Endothelial cell of umbilical vein (primary cell): ENCODE data around the gene MYCBP2. TPM values are rescaled to one million over a fixed set of nuclear protein-coding genes. Genes with fewer than 3 reads are reported as not detected.

Experiments used
- BruUV-seq: library from RNA; stranded (reverse); fragments of 400-500 nt; replicated peaks from 2 replicates; lab custom pipeline; 2021; lab: Mats Ljungman, UMichigan
- CTCF ChIA-PET: fragments of 300-600, 350-600 bp; sonication (Branson Sonifier 250); formaldehyde crosslinking; loops from one replicate; lab custom pipeline; 2021; ENCODE audit warnings: antibody characterized with exemption, inconsistent platforms; lab: Charles Lee
- POLR2A ChIA-PET: fragments of 300-600, 350-600 bp; sonication (Branson Sonifier 250); formaldehyde crosslinking; loops from one replicate; lab custom pipeline; 2021; ENCODE audit warnings: antibody characterized with exemption, inconsistent platforms; lab: Charles Lee
- DNase-seq: peaks from one replicate; pipeline ENCODE4 v3.0.0-alpha.2; 2011; ENCODE audit warnings: low read depth, low spot score
- FAIRE-seq: peaks from 2 replicates; lab custom pipeline; 2011; peaks lifted over from hg19 to GRCh38; lab: Jason Lieb, UNC
- H2AFZ ChIP-seq: 2 replicates; pipeline ENCODE4 v1.6.0; 2012; ENCODE audit warnings: low read depth, low read length, control low read depth, inconsistent platforms
- H3K27ac ChIP-seq: 2 replicates; pipeline ENCODE4 v1.5.1; 2011; ENCODE audit warnings: low read depth, mild to moderate bottlenecking, control low read depth, low read length, moderate library complexity; ENCODE audit not compliant: insufficient read depth
- H3K27me3 ChIP-seq, 2 experiments: 2 replicates each; pipeline versions ENCODE4 v1.6.0 to v1.6.1; 2011; ENCODE audit warnings: low read length in 2 of 2, mixed read lengths in 1 of 2; ENCODE audit not compliant: control insufficient read depth in 2 of 2, insufficient read depth in 2 of 2
- H3K36me3 ChIP-seq, 2 experiments: 2 replicates in 1 of 2; 3 replicates in 1 of 2; pipeline ENCODE4 v1.5.1; 2011; ENCODE audit warnings: low read length in 2 of 2, mild to moderate bottlenecking in 1 of 2, moderate library complexity in 1 of 2; ENCODE audit not compliant: control insufficient read depth in 2 of 2, insufficient read depth in 2 of 2; ENCODE audit errors: extremely low read depth in 1 of 2
- H3K4me1 ChIP-seq: 3 replicates; pipeline ENCODE4 v1.5.1; 2011; ENCODE audit warnings: mild to moderate bottlenecking, low read length; ENCODE audit not compliant: control insufficient read depth, insufficient read depth; ENCODE audit errors: extremely low read depth
- H3K4me2 ChIP-seq: 2 replicates; pipeline ENCODE4 v1.6.1; 2011; ENCODE audit warnings: low read length, control low read depth, mixed read lengths; ENCODE audit not compliant: insufficient read depth
- H3K4me3 ChIP-seq, 3 experiments: fragments of 200-600 bp in 1 of 3; sonication (generic), shearing (Covaris generic) in 1 of 3; replicated peaks in 1 of 3; 2 replicates each; pipeline ENCODE4 v1.5.1; 2011 to 2016; ENCODE audit warnings: control low read depth in 3 of 3, low read length in 3 of 3, mild to moderate bottlenecking in 2 of 3, inconsistent platforms in 1 of 3, low read depth in 1 of 3, moderate library complexity in 1 of 3; ENCODE audit not compliant: insufficient read depth in 1 of 3
- H3K79me2 ChIP-seq: 2 replicates; pipeline ENCODE4 v1.6.0; 2012; ENCODE audit warnings: low read length, inconsistent platforms; ENCODE audit not compliant: control insufficient read depth, insufficient read depth
- H3K9ac ChIP-seq: replicated peaks from 2 replicates; pipeline ENCODE3; 2011; ENCODE audit warnings: low read length, control low read depth; ENCODE audit not compliant: insufficient read depth; ENCODE audit errors: extremely low read depth
- H3K9me1 ChIP-seq: replicated peaks from 3 replicates; pipeline ENCODE4 v1.6.0; 2011; ENCODE audit warnings: mild to moderate bottlenecking, low read length; ENCODE audit not compliant: control insufficient read depth, insufficient read depth; ENCODE audit errors: extremely low read depth
- H3K9me3 ChIP-seq: replicated peaks from 2 replicates; pipeline ENCODE4 v1.5.1; 2012; ENCODE audit warnings: low read length, inconsistent platforms; ENCODE audit not compliant: control insufficient read depth, insufficient read depth
- H4K20me1 ChIP-seq: replicated peaks from 2 replicates; pipeline ENCODE3; 2011; ENCODE audit warnings: mild to moderate bottlenecking, low read length; ENCODE audit not compliant: control insufficient read depth, insufficient read depth; ENCODE audit errors: extremely low read depth
- CTCF ChIP-seq, 2 donors: IDR thresholded peaks; 1 replicate in 1 of 2; 2 replicates in 1 of 2; pipeline ENCODE4 v1.5.1; 2011; ENCODE audit warnings: low read length in 2 of 2, mild to moderate bottlenecking in 2 of 2, moderate library complexity in 2 of 2, control low read depth in 1 of 2, inconsistent platforms in 1 of 2, low read depth in 1 of 2; ENCODE audit not compliant: insufficient read depth in 1 of 2; ENCODE audit errors: extremely low read depth in 1 of 2
- EZH2 ChIP-seq: IDR thresholded peaks from 2 replicates; pipeline ENCODE4 v1.6.1; 2012; ENCODE audit warnings: borderline replicate concordance, low read depth, mild to moderate bottlenecking, moderate library complexity, low read length, inconsistent platforms; ENCODE audit not compliant: severe bottlenecking
- FOS ChIP-seq: IDR thresholded peaks from 2 replicates; pipeline ENCODE4 v1.6.1; 2011; ENCODE audit warnings: mild to moderate bottlenecking, low read length, moderate library complexity, borderline replicate concordance; ENCODE audit not compliant: insufficient read depth
- GATA2 ChIP-seq: IDR thresholded peaks from 2 replicates; pipeline ENCODE4 v1.7.0; 2011; ENCODE audit warnings: low read depth, mild to moderate bottlenecking, moderate library complexity, mixed read lengths, low read length; ENCODE audit not compliant: insufficient read length, insufficient read depth
- JUN ChIP-seq: IDR thresholded peaks from 2 replicates; pipeline ENCODE4 v1.6.1; 2011; ENCODE audit warnings: borderline replicate concordance, low read depth; ENCODE audit not compliant: insufficient read length, insufficient read depth
- MAX ChIP-seq: IDR thresholded peaks from 2 replicates; pipeline ENCODE4 v1.6.1; 2011; ENCODE audit not compliant: insufficient read depth, insufficient read length
- MYC ChIP-seq: IDR thresholded peaks from one replicate; pipeline ENCODE4 v1.6.1; 2011; ENCODE audit warnings: mild to moderate bottlenecking, low read depth, low read length
- POLR2A ChIP-seq: IDR thresholded peaks from 2 replicates; pipeline ENCODE4 v1.6.1; 2012; ENCODE audit warnings: low read depth, mild to moderate bottlenecking, control low read depth, low read length
- POLR2AphosphoS5 ChIP-seq: IDR thresholded peaks from 2 replicates; pipeline ENCODE4 v1.6.1; 2012; ENCODE audit warnings: low read depth, mild to moderate bottlenecking, control low read depth, low read length, moderate library complexity; ENCODE audit not compliant: insufficient read depth
- dilution Hi-C: fragments of 300-500 bp; cut with MboI; formaldehyde crosslinking; loops from one replicate; pipeline ENCODE4 v1.15.0; 2019; ENCODE audit warnings: low sequenced_read_pairs; ENCODE audit not compliant: extremely low pct_ligation_motif_present
- intact Hi-C: fragments of 100-400 bp; cut with micrococcal nuclease; formaldehyde crosslinking; loops from one replicate; pipeline ENCODE4 v1.10.0; 2022
- polyA plus RNA-seq, 4 experiments: library from polyadenylated mRNA; depleted of rRNA in 3 of 4; stranded (reverse) in 3 of 4; unstranded in 1 of 4; fragments of >200 nt; gene quantifications; 2 replicates each; pipeline versions ENCODE4 v1.2.1 to v1.2.3, GENCODE V29; 2011 to 2012; ENCODE audit warnings: missing spikeins in 1 of 4
- total RNA-seq: library from RNA; stranded (reverse); gene quantifications from 2 replicates; pipeline ENCODE4 v1.2.3, GENCODE V29; 2021

Gene MYCBP2
- total and polyA plus RNA-seq, 2 donors (not counting 3 experiments of a cell fraction or from before 2014, with no cell fraction given): 30.5 to 89.8 TPM

GRCh38 chr13:77343841-77344240, 16.9 kb upstream of the MYCBP2 start:
- DNase-seq (no peak), FAIRE-seq (no peak)
- H4K20me1 ChIP-seq: no peaks in the 10 kb centered on the region
- H3K36me3 ChIP-seq: no peaks in the 10 kb centered on the region
- H2AFZ ChIP-seq: no peak overlapping the region
- intact Hi-C loops: no loop called here
- H3K27me3 ChIP-seq: peaks cover 4% of the 10 kb centered on the region in 2 experiments
- H3K9me1 ChIP-seq: no peaks in the 10 kb centered on the region
- H3K4me2 ChIP-seq: no peak overlapping the region
- H3K4me1 ChIP-seq: no peaks in the 10 kb centered on the region
- H3K79me2 ChIP-seq: no peaks in the 10 kb centered on the region
- CTCF ChIA-PET: no interaction called here
- dilution Hi-C loops: no loop called here
- BruUV-seq: no TSS peak
- H3K27ac ChIP-seq: no peak overlapping the region
- no peak for TF ChIP-seq POLR2A
- no peak for TF ChIP-seq CTCF (IDR thresholded peaks at IDR 0.05; ENCODE audit: extremely low read depth in 1 of 2, insufficient read depth in 1 of 2, low read depth in 1 of 2, low read length in 2 of 2)
- no peak for TF ChIP-seq JUN
- TF ChIP-seq MYC: no peak
- TF ChIP-seq MAX: no peak
- no peak for TF ChIP-seq POLR2AphosphoS5
- H3K9ac ChIP-seq: no peak overlapping the region
- no peak overlapping the region for H3K4me3 ChIP-seq
- H3K9me3 ChIP-seq: no peaks in the 10 kb centered on the region
- POLR2A ChIA-PET: no interaction called here

GRCh38 chr13:77339408-77339807, 12.5 kb upstream of the MYCBP2 start:
- BruUV-seq: no TSS peak
- Histone ChIP-seq H3K27me3 (peaks cover 9 to 14% of the 10 kb centered on the region in 2 experiments), H4K20me1 (no peaks in the 10 kb centered on the region), H3K9me3 (no peaks in the 10 kb centered on the region), H3K9me1 (no peaks in the 10 kb centered on the region), H3K4me3 (no peak overlapping the region), H3K27ac (no peak overlapping the region), H3K4me1 (no peaks in the 10 kb centered on the region), H3K79me2 (no peaks in the 10 kb centered on the region), H3K9ac (no peak overlapping the region), H2AFZ (no peak overlapping the region), H3K4me2 (no peak overlapping the region), H3K36me3 (no peaks in the 10 kb centered on the region)
- dilution Hi-C loops (no loop called here), intact Hi-C loops (no loop called here)
- CTCF ChIA-PET: no interaction called here
- POLR2A ChIA-PET: no interaction called here
- TF ChIP-seq POLR2AphosphoS5 (no peak), CTCF (IDR thresholded peaks at IDR 0.05; ENCODE audit: extremely low read depth in 1 of 2, insufficient read depth in 1 of 2, low read depth in 1 of 2, low read length in 2 of 2) (no peak), FOS (no peak), GATA2 (no peak), MAX (no peak), MYC (no peak), JUN (no peak), EZH2 (no peak), POLR2A (no peak)
- DNase-seq (no peak), FAIRE-seq (no peak)
